ENCODE data around the gene IDH3A.

IDH3A gene

GRCh38 chr15:78216276-78217104 lies 67.3 kb downstream of the IDH3A start:
- no peak for DNase-seq (ENCODE audit: low spot score)

DNA sequence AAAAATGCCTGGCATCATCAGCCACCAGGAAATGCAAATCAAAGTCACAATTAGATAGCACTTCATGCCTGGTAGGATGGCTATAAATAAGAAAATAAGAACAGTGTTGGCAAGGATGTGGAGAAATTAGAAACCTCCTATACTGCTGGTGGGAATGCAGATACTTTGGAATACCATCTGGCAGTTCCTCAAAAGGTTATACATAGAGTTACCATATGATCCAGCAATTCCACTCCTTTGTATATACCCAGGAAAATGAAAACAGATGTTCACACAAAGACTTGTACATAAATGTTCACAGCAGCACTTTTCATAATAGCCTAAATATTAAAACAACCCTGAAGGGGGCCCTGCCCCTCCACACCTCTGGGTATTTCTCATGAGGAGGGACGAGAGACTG lies 71.6 kb downstream of the IDH3A start:
- no peak for DNase-seq (ENCODE audit: low spot score)
